CD4-positive, alpha-beta T cell treated with Interleukin-2 at 100 ng/mL for 4 hours (primary cell): ENCODE data around the gene CFAP69.

ENCODE experiments used
- DNase-seq: peaks from one replicate; pipeline ENCODE4 v3.0.0-alpha.2; 2020; ENCODE audit warnings: low spot score

CFAP69 gene, protein sequence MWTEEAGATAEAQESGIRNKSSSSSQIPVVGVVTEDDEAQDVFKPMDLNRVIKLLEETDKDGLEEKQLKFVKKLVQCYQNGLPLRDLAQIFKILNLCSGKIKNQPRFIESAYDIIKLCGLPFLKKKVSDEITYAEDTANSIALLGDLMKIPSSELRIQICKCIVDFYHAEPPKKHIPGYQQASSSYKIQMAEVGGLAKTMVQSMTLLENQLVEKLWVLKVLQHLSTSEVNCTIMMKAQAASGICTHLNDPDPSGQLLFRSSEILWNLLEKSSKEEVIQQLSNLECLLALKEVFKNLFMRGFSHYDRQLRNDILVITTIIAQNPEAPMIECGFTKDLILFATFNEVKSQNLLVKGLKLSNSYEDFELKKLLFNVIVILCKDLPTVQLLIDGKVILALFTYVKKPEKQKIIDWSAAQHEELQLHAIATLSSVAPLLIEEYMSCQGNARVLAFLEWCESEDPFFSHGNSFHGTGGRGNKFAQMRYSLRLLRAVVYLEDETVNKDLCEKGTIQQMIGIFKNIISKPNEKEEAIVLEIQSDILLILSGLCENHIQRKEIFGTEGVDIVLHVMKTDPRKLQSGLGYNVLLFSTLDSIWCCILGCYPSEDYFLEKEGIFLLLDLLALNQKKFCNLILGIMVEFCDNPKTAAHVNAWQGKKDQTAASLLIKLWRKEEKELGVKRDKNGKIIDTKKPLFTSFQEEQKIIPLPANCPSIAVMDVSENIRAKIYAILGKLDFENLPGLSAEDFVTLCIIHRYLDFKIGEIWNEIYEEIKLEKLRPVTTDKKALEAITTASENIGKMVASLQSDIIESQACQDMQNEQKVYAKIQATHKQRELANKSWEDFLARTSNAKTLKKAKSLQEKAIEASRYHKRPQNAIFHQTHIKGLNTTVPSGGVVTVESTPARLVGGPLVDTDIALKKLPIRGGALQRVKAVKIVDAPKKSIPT

GRCh38 chr7:90244909-90245851, at the start of gene CFAP69:
Gene CFAP69, plus strand, starts transcription at chr7:90245174. Its CDS starts 251 bp downstream, at chr7:90245425.
- DNase-seq: peak; percentile 87

- no peak for DNase-seq
These were observed 43.3 kb upstream of the CFAP69 start for GRCh38 chr7:90201500-90202195.

GRCh38 chr7:90207956-90208355, 37.0 kb upstream of the CFAP69 start:
- DNase-seq: no peak

- DNase-seq: no peak
These were observed 35.2 kb upstream of the CFAP69 start for GRCh38 chr7:90209776-90210175.

- no peak for DNase-seq
These were observed 34.5 kb upstream of the CFAP69 start for GRCh38 chr7:90210475-90210874.

DNA sequence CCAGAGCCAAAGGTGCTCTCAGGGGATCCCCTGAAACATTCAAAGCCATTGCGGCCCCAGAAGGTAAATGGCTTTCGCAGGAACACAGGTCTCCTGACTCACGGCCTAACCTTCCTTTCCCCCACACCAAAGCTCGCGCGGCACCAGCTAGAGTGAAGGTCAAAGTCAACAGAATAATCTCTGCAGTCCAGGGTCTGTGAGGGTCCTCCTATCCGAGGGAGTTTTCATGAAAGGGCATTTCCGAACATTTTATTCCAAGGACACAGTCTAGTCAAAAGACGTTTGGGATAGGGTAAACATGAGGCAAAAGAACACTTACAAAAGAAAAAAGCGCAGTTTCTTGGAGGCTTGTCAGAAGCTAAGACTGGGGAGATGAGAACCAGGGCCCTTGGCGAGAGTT, 34.0 kb upstream of the CFAP69 start:
- DNase-seq: no peak

DNA sequence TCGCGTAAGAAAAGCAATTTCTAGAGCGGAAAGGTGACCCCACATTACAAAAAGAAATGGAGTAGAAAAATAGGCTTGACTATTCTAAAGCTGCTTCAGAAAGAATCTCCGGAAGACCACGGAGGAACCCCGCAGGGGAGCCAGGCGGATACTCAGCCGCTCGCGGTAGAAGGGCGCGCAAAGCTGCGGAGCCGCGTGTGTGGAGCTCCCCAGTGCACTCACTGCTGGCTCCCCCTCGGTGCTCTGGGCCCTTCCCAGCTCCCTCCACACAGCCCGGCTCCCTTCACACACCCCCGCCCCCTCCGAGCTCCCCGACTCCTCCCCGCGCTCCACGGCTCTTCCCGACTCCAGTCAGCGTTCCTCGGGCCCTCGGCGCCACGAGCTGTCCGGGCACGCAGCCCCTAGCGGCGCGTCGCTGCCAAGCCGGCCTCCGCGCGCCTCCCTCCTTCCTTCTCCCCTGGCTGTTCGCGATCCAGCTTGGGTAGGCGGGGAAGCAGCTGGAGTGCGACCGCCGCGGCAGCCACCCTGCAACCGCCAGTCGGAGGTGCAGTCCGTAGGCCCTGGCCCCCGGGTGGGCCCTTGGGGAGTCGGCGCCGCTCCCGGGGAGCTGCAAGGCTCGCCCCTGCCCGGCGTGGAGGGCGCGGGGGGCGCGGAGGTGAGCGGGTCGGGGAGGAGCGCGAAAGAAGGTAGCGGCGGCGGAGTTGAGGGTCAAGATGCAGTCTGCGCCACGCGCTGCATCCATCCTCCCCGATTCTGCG, 33.4 kb upstream of the CFAP69 start, which contains the start of gene STEAP2:
TSS of gene STEAP2 (plus strand) at position 350 of the 758 bp plus-strand sequence. CDS start 13,343 bp downstream, outside the sequence.
- DNase-seq: no peak

GRCh38 chr7:90212149-90212495, 32.9 kb upstream of the CFAP69 start:
- DNase-seq: no peak

GRCh38 chr7:90213521-90213920, 31.5 kb upstream of the CFAP69 start:
- DNase-seq: no peak

DNA sequence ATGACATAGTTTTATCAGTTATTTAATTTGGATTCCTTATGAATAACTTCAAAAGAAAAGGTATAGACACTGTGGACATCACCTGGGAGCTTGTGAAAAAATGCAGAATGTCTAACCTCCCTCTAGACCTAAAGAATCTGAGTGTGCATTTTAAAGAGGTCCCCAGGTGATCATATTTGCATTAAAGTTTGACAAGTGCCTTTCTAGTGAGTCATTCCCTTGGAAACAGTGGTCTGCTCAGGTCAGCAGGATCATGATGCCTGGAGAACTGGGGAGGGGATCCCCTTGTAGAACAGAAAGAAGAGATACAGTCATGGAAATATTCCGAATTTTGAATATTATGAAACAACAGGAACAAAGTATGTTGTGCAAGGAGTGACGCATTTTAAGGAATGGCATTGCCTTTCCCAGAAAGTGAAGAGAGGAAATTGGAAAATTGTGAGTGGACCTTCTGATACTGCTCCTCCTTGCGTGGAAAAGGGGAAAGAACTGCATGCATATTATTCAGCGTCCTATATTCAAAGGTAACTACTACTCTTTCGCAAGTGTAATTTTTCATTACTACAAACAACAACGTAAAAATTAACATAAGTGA, 28.8 kb upstream of the CFAP69 start:
- no peak for DNase-seq

DNA sequence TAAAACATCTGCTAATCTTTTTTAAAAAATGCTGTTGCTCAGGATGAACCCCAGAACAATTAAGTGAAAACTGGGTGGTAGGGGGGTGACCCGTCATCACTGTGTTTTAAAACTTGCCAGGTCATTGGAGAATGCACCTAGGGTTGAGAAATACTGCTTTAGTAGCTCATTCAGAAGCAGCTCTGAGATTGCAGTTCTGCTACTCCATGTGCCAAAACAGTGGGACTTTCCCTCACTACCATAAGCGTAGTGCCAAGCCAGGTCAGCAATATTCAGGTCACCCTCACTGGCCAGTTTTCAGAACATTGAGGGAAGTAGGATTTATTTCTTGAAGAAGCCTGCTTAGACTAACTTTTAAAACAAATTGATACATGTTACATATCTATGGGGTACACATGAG, 28.2 kb upstream of the CFAP69 start:
- no peak for DNase-seq

- DNase-seq: no peak
These were observed 22.6 kb upstream of the CFAP69 start for GRCh38 chr7:90222390-90222789.

DNA sequence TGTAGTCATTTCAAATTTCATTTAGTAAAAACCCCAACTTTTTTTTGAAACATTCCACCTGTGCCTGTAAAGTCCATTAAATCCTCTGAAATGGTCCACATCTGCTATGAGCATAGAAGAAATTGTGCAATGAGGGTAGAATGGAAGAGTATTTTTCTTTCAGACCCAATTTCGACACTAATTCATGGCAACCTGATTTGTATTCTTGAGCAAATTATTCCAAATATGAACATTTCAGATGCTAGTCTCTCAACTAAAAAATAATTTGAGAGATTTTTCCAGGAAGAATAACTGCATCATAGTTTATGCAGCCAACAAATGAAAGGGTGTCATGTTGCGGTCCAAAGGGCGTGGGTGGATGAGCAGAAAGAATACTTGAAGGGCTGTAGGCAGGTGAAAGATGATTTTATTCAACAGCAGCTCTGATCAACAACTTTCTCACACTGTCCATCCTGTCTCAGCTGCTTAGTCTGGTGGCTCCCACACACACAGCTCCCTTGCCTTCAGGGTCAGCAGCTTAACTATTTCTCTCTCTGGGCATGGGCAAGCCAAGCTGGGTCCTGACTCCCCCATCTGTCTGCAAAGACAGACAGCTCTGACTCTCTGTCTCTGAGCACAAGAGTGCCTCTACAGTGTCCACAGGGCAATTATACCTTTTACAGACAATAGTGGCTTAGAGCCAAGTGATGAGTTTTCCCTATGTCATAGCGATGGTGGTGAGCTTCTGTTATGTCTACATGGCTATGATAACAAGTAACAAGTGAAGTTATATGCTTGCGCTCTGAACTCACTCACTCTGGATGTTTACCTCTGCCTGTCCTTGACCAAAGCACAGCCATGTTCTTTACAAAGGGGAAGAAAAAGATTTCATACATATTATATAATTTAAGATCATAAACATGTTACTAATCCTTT, 21.9 kb upstream of the CFAP69 start:
- DNase-seq: no peak

DNA sequence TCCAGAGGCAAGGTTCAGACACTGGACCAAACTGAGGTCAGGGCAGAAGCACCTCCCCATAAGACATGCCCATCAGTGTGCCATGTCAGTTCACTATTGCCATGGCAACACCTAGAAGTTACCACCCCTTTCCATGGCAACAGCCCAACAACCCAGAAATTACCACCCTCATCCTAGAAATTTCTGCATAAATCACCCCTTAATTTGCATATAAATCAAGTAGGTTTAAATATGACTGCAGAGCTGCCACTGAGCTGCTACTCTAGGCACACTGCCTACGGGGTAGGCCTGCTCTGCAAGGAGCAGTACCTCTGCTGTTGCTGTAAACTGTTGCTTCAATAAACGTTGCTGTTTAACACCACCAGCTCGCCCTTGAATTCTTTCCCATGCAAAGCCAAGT, 20.8 kb upstream of the CFAP69 start:
- no peak for DNase-seq

GRCh38 chr7:90225181-90225580, 19.8 kb upstream of the CFAP69 start:
- DNase-seq: no peak

GRCh38 chr7:90225601-90226000, 19.4 kb upstream of the CFAP69 start:
- no peak for DNase-seq

DNA sequence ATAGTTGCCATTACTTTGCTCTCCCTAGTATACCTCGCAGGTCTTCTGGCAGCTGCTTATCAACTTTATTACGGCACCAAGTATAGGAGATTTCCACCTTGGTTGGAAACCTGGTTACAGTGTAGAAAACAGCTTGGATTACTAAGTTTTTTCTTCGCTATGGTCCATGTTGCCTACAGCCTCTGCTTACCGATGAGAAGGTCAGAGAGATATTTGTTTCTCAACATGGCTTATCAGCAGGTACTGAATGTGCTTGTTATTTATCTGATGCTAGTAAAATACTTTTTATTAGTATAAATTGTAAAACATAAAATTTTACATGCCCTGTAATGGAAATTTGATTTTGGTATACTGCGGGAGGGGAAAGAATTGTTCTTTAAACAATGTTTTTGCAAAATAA, 17.7 kb upstream of the CFAP69 start:
- no peak for DNase-seq

GRCh38 chr7:90229682-90230081, 15.3 kb upstream of the CFAP69 start:
- no peak for DNase-seq

DNA sequence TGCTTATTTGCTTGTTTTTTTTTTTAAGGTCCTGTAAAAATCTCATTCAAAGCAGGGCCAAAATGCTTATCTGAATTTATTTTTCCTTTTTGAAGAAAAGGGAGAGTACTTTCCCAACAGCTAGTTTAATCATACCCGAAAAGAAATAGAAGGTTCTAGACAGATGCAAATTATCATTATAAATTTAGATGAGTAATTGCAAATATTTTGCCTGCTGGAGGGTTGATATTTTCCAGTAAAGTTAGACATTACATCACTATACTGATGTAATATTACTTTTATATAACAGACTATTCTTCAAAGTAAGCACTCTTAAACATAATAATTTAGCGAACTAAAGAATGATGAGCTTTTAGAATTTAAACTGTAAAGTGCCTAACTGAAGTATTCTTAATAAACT, 14.1 kb upstream of the CFAP69 start:
- no peak for DNase-seq
